CD4-positive, alpha-beta T cell treated with Interleukin-4 for 4 hours (primary cell): ENCODE measurements around the gene RNF144B.
"Not testable (repeated sequence)": the region's sequence is repeated elsewhere in the genome, so short reads cannot be mapped to it uniquely, and the experiment has no call there.

Experiments used
- DNase-seq: peaks from one replicate; pipeline ENCODE4 v3.0.0-alpha.2; 2020

Gene RNF144B

DNA sequence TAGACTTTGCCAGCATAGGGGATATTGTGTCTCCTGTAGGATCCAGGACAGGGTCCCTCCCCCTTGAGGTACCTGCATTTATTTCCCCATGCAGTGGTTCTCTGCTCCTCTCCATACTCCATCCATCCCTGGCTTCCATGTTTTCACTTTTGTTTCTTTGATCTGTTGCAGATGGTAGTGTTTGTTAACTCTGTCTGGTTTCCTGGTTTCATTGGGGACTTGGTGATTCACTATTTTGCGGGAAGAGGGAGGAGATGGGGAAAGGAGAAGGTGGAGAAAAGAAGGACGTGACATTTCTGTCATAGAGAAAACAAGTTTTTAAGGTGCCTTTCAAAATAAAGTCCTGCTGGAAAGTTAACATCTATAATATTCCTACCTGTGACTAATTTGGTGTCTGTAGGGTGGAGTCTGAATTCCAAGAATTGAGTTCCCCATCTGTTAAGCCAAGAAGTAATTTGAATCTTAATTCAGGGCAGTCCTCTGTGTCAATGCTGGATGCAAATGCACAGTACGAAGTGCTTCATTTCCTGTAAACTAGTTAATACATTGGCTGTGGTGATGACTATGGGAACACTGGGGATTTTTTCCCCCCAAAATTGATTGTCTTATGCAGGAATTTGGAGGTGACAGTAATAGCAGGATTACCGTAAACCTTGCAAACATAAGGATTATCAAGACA lies 6.9 kb upstream of the RNF144B start:
- DNase-seq: no peak

DNA sequence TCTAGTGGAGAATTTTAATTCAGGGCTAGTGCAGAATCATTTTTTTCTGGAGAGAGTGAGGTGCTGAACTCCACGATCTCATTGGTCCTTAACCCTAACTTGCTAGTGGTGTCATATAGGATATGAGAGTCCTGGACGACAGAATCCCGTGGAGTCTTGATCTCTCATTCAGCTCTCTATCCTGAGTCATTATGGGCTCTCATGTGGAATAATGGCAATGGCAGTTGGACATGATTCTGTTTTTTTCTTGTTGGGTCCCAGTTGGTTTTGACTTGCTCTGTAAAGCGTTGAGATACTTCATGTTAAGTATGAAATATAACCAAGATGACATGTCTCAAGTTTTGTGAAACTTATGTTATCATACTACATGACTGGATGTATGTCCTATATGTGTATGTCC lies 6.3 kb upstream of the RNF144B start:
- DNase-seq: no peak

- no peak for DNase-seq
Measured at GRCh38 chr6:18383441-18383840, 3.7 kb upstream of the RNF144B start.

- DNase-seq: no peak
Measured at GRCh38 chr6:18384621-18385020, 2.5 kb upstream of the RNF144B start.

DNA sequence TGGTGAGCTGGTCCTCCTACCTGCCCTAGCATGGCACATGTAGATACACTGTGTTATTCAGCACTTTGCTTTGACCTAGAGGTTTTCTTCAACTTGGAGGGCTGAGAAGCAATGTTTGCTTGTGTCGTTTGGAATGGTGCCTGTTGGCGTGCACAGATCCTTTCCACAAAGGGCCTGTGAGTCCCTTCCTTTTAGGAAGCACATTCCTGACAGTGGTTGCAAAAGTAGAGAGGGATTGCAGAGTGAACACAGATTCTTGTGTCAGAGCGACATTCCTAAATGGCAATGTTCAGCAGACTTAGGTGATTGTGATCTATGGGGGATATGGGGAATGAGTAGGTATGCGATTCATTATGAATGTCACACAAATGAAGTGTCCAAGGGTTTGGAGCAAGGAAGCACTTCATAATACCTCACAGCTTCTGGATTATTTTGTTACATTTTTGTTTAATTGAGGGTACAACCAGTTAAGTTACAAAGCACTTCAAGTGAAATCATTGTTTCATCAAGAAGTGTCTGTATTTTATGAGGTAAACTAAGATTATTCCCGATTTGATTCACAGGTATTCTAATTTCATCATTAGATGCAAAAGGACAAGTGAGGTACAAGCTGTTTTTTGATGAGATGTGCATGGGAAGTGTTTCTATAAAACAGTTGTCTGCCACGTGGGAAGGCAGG lies 713 bp upstream of the RNF144B start:
- no peak for DNase-seq

GRCh38 chr6:18388271-18388670 lies 1.1 kb downstream of the RNF144B start:
- no peak for DNase-seq

DNA sequence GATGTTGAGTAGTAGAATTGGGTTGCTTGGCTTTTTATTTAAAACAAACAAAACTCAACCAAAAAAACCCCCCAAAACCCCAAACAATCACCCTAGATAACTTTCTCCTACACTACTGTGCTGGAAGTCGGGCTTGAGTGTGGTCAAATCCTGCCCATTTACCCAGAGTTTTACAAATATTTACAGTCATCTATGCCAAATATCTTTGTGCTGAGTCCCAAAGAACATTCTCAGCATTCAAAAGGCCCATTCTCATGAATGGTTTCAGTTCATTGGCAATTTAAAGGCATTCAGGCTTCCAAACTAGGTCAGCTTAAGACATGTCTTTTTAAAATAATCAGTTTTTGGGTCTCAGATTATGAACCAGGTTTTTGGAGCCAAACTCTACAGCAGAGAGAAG lies 1.8 kb downstream of the RNF144B start:
- no peak for DNase-seq

DNA sequence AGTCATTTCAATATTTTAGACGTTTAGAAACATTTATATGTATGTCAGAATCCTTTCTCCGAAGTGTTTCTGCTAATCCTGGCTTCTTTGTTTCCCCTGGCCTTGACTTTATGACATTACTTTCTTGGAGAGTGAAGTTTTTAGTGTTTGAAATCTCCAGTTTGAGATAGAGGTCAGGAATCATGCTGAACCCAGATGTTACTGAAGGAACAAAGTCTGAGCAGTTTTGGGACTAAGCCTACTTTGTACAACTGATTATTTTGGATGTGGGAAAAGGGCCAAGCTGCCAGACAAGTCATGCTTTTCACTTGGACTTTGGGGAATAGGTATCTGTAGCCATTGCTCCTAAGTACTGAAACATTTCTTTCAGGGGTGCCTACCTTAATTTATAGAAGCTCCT lies 2.3 kb downstream of the RNF144B start:
- DNase-seq: no peak

GRCh38 chr6:18390476-18390875 lies 3.3 kb downstream of the RNF144B start:
- no peak for DNase-seq

- no peak for DNase-seq
Measured at GRCh38 chr6:18391023-18391422, 3.9 kb downstream of the RNF144B start.

- no peak for DNase-seq
Measured at GRCh38 chr6:18392346-18392877, 5.3 kb downstream of the RNF144B start.

DNA sequence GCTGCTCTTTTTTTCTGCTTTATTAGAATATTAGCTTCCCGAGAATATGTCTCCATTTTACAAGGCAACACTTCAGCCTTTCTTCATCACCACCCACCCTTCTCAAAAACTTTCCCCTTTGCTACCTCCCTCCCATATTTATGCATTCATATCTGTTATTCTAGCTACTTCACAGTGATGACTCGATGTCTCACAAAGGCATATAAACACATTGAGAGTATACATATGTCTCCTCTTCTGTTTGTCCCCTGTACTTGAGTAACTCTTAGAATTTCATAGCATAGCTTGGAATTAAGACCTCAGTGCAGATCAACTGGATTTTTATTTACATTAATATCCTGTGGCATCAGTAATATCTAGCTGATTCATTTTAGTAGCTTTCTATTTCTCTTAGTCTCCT lies 6.5 kb downstream of the RNF144B start:
- no peak for DNase-seq

DNA sequence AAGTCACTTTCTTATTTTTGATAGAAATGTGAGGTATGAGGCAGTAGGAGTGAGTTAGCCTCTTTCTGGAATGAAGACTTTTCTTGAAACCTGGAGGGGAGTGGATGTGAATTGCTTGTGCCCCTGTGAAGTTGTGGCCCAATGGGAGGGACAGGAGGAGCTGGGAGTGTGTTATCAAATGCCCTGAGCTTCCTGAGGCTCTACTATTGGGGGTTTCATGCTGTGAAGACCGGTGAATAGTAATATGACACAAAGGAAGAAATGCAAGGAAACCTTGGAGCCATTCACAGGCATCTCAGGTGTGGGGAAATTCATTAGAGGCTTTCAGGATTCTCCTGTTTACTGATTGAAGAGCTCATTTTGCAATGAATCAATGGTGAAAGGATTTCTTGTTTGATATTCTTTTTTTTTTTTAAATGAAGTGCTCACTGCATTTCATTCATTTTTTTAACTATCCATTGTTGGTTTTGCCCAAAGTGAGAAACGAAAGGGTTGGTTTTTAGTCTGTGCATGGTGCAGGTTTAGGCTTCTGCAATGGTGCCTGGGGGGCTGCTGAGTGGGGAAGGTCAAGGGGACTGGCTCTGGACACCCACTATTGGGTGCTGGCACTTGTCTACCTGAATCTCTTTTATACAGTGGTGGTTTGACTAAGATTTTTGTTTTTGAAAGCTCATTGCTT lies 8.2 kb downstream of the RNF144B start:
- DNase-seq: no peak

- no peak for DNase-seq
Measured at GRCh38 chr6:18395856-18396197, 8.7 kb downstream of the RNF144B start.

DNA sequence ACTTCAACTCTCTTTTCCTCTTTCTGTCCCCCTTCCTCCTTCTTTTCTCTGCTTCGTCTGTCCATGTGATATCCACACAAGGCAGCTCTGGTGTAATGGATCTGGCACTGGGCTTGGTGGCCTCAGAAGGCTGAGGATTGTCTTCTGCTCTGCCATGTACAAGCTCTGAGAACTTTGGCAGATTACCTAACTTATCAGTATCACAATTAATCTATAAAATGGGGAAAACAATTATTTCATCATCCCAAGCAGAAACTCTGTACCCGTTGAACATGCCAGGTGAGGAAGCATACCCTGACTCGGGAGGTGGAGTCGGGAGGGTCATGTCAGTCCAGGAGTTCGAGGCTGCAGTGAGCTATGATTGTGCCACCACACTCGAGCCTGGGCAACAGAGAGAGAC lies 10.6 kb downstream of the RNF144B start:
- DNase-seq: no peak

DNA sequence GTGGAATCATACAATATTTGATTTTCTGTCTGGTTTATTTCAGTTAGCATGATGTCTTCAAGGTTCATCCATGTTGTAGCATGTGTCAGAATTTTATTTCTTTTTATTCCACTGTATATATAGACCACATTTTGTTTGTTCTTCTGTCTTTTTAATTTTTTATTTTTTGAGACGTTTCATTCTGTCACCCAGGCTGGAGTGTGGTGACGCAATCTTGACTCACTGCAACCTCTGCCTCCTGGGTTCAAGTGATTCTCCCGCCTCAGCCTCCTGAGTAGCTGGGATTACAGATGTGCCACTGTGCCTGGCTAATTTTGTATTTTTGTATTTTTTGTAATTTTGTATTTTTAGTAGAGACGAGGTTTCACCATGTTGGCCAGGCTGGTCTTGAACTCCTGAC lies 11.1 kb downstream of the RNF144B start:
- not testable (repeated sequence) for DNase-seq

DNA sequence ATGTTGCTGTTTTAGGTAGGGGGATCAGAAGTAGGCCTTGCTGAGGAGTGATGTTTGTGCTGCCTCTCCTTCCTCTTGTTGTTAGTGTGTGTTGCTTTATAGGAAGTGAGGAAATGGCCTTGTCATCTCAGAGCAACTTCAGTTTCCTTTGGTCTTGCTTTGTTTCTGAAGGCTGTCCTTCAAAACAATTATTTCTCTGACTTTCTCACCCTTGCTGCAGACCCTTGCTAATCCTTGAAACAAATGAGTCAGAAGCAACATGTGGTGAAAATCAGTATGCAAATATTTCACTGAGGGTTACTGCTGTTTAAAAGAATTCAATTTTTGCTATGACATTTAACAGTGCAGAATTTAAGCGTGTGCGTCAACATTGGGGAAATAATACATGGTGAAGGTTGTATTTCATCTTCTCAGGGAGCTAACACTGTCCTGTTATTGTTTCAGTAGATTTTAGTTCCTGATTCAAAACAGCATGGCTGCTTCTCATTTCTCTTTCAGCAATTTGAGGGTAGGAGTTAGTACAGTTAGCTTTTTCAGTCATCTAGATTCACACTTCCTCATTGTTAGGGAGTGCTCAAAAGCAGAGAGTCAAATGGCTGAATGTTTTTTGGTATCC lies 13.8 kb downstream of the RNF144B start:
- DNase-seq: no peak

- DNase-seq: not testable (repeated sequence)
Measured at GRCh38 chr6:18404965-18405364, 17.8 kb downstream of the RNF144B start.

GRCh38 chr6:18405477-18406293 lies 18.5 kb downstream of the RNF144B start:
- no peak for DNase-seq

GRCh38 chr6:18406955-18407749 lies 20.0 kb downstream of the RNF144B start:
- DNase-seq: no peak

- DNase-seq: not testable (repeated sequence)
Measured at GRCh38 chr6:18409602-18410001, 22.5 kb downstream of the RNF144B start.

GRCh38 chr6:18410412-18410811 lies 23.3 kb downstream of the RNF144B start:
- DNase-seq: no peak
